Inflammatory macrophage treated with lipopolysaccharide for 4 hours (primary cell): ENCODE data around the gene ADAMTS16.

Experiments used
- DNase-seq: peaks from one replicate; pipeline ENCODE4 v3.0.0-alpha.2; 2020

ADAMTS16 gene

GRCh38 chr5:5183933-5184332 is 43.8 kb downstream of the ADAMTS16 start:
- DNase-seq, result no peak

- no peak for DNase-seq
Observed at GRCh38 chr5:5188376-5189050, 48.4 kb downstream of the ADAMTS16 start.

GRCh38 chr5:5189051-5189430 is 48.9 kb downstream of the ADAMTS16 start:
- no peak for DNase-seq

- DNase-seq, result no peak
Observed at GRCh38 chr5:5191906-5192305, 51.8 kb downstream of the ADAMTS16 start.

GRCh38 chr5:5192681-5193080 is 52.6 kb downstream of the ADAMTS16 start:
- DNase-seq, result no peak

GRCh38 chr5:5195128-5195918 is 55.2 kb downstream of the ADAMTS16 start:
- no peak for DNase-seq

GRCh38 chr5:5198135-5198534 is 58.0 kb downstream of the ADAMTS16 start:
- DNase-seq, result no peak

GRCh38 chr5:5198815-5199214 is 58.7 kb downstream of the ADAMTS16 start:
- no peak for DNase-seq

- no peak for DNase-seq
Observed at GRCh38 chr5:5199495-5199894, 59.4 kb downstream of the ADAMTS16 start.

GRCh38 chr5:5200133-5200532 is 60.0 kb downstream of the ADAMTS16 start:
- no peak for DNase-seq

- no peak for DNase-seq
Observed at GRCh38 chr5:5202321-5202720, 62.2 kb downstream of the ADAMTS16 start.

GRCh38 chr5:5203451-5203850 is 63.3 kb downstream of the ADAMTS16 start:
- DNase-seq, result no peak

- DNase-seq, result no peak
Observed at GRCh38 chr5:5207828-5208227, 67.7 kb downstream of the ADAMTS16 start.

- DNase-seq, result no peak
Observed at GRCh38 chr5:5209089-5209488, 69.0 kb downstream of the ADAMTS16 start.

GRCh38 chr5:5209510-5210286 is 69.6 kb downstream of the ADAMTS16 start:
- DNase-seq, result no peak

GRCh38 chr5:5217371-5217770 is 77.2 kb downstream of the ADAMTS16 start:
- DNase-seq, result no peak

GRCh38 chr5:5218396-5218795 is 78.3 kb downstream of the ADAMTS16 start:
- no peak for DNase-seq

GRCh38 chr5:5219541-5219940 is 79.4 kb downstream of the ADAMTS16 start:
- no peak for DNase-seq

- no peak for DNase-seq
Observed at GRCh38 chr5:5220901-5221631, 80.9 kb downstream of the ADAMTS16 start.

GRCh38 chr5:5221724-5222123 is 81.6 kb downstream of the ADAMTS16 start:
- DNase-seq, result no peak

- no peak for DNase-seq
Observed at GRCh38 chr5:5231576-5231975, 91.4 kb downstream of the ADAMTS16 start.

- no peak for DNase-seq
Observed at GRCh38 chr5:5234912-5235311, 94.8 kb downstream of the ADAMTS16 start.

- no peak for DNase-seq
Observed at GRCh38 chr5:5235685-5236084, 95.6 kb downstream of the ADAMTS16 start.
